ENCODE measurements around the gene SAMD4A.

DNA sequence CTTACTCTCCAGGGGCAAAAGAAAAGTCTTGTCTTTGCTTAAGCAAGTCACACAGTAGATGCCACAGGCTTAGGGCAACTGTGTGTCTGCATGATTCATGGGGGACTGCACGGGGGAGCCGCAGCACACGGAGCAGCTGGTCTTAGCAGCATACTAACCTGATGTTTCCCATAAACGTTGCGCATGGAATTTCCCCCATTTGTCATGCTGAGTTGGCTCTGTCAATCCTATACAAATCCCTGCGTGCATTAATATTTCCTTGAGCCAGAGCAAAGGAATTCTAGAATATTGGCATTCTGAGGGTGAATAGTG is 71.2 kb downstream of the SAMD4A start:
- TF ChIP-seq, protein P1, sequence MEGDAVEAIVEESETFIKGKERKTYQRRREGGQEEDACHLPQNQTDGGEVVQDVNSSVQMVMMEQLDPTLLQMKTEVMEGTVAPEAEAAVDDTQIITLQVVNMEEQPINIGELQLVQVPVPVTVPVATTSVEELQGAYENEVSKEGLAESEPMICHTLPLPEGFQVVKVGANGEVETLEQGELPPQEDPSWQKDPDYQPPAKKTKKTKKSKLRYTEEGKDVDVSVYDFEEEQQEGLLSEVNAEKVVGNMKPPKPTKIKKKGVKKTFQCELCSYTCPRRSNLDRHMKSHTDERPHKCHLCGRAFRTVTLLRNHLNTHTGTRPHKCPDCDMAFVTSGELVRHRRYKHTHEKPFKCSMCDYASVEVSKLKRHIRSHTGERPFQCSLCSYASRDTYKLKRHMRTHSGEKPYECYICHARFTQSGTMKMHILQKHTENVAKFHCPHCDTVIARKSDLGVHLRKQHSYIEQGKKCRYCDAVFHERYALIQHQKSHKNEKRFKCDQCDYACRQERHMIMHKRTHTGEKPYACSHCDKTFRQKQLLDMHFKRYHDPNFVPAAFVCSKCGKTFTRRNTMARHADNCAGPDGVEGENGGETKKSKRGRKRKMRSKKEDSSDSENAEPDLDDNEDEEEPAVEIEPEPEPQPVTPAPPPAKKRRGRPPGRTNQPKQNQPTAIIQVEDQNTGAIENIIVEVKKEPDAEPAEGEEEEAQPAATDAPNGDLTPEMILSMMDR (conservative IDR thresholded peaks at IDR 0.05 in 1 of 2, IDR thresholded peaks at IDR 0.05 in 1 of 2; ENCODE audit: extremely low read depth in 1 of 2, insufficient read depth in 1 of 2, low read depth in 1 of 2, low read length in 2 of 2): no peak
- TF ChIP-seq EZH2 (IDR thresholded peaks at IDR 0.05; ENCODE audit: borderline replicate concordance, low read length): no peak

Data from mammary epithelial cell (primary cell).